OCI-LY7 (cell line): ENCODE measurements around the gene GLI3.

Experiments
- CTCF ChIP-seq: fragments of 200-600 bp; sonication (generic); conservative IDR thresholded peaks from 2 replicates; pipeline ENCODE4 v1.5.1; 2014; ENCODE audit warnings: mild to moderate bottlenecking, antibody characterized with exemption, low read length, moderate library complexity, mixed read lengths
- EZH2phosphoT487 ChIP-seq: fragments of 200-600 bp; sonication (generic); IDR thresholded peaks from 2 replicates; pipeline ENCODE4 v1.6.1; 2018; ENCODE audit warnings: low read depth, borderline replicate concordance, mild to moderate bottlenecking, mixed run types, antibody characterized with exemption, low read length, moderate library complexity, mixed read lengths

- TF ChIP-seq CTCF (no peak), EZH2phosphoT487 (no peak)
Observed at GRCh38 chr7:42023262-42023661, 213.7 kb downstream of the GLI3 start.
